HFFc6 (cell line): Measurements from ENCODE around the gene STUM. TPM values are rescaled to one million over a fixed set of nuclear protein-coding genes. Genes with fewer than 3 reads are reported as not detected.

Experiments used
- DNase-seq: peaks from one replicate; pipeline ENCODE4 v3.0.0-alpha.2; 2018
- H3K27ac Mint-ChIP-seq: 2 replicates; pipeline ENCODE4 v1.8.0; 2020; ENCODE audit warnings: mild to moderate bottlenecking, mixed read lengths
- H3K27me3 Mint-ChIP-seq: 2 replicates; pipeline ENCODE4 v1.8.0; 2021; ENCODE audit warnings: mild to moderate bottlenecking, moderate library complexity, mixed read lengths; ENCODE audit not compliant: insufficient read depth
- H3K36me3 Mint-ChIP-seq: 2 replicates; pipeline ENCODE4 v1.8.0; 2021; ENCODE audit warnings: low read depth, mixed read lengths
- H3K4me1 Mint-ChIP-seq: 2 replicates; pipeline ENCODE4 v1.8.0; 2020; ENCODE audit warnings: low read depth, mixed read lengths
- H3K4me3 Mint-ChIP-seq: 2 replicates; pipeline ENCODE4 v1.8.0; 2020; ENCODE audit warnings: mild to moderate bottlenecking, moderate library complexity, mixed read lengths
- H3K9me3 Mint-ChIP-seq: 2 replicates; pipeline ENCODE4 v1.8.0; 2020; ENCODE audit warnings: mild to moderate bottlenecking, mixed read lengths
- total RNA-seq, 6 experiments: library from RNA; stranded (reverse); fragmentation: NEBNext Ultra II Directional; extraction: Animal tissue kit (Norgen Biotek cat#: 25700); gene quantifications; 2 replicates in 1 of 6; 3 replicates in 5 of 6; pipeline ENCODE4 v1.2.3, GENCODE V29; 2021
- TF ChIP-seq, protein P1 (sequence below): fragments of 200-600 bp; sonication (generic); IDR thresholded peaks from 2 replicates; pipeline ENCODE4 v1.5.0; 2021; ENCODE audit warnings: antibody characterized with exemption, mild to moderate bottlenecking

The STUM gene
- total RNA-seq, 6 experiments from 2014 or later = not detected

DNA sequence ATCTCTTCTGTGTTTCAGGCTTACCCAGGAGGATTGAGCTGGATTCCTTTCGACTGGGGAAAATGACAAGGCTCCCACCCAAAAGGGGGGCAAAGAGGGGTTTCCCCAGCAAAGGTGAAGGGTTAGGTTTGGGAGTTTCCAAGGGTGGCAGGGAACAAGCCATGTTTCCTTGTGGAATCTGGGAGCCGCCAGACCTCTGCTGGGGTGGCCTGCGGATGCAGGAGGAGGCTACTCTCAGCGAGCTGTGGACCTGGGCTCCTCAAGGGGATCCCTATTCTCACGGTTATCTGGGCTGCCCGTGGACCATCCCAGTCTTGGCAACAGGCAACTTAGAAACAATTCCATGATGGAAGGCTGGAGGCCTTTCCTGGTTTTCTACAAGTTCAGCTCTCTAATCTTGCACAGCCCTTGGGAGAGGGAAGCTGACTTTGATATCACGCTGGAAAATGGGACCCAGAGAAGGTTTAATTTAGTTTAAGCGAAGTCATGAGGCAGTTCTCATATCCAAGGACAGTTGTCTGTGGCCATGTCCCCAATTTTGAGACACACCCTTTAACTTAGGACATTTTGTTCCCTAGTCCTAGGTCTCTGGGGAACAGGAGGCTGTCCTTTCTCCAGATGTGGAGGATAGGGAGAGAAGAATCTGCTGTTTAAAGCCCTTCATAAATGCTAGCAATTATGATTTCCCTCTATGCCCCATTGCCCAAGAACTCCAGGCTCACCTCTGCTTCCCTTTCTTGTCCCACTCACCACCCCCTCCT is 24.7 kb upstream of the STUM start:
- peaks cover 3% of the 10 kb centered on the region; the same call in 1 of the 2 replicates for H3K9me3 Mint-ChIP-seq
- H3K4me1 Mint-ChIP-seq = no peaks in the 10 kb centered on the region
- no peak overlapping the region for H3K27ac Mint-ChIP-seq
- peaks cover 7% of the 10 kb centered on the region; the same call in 1 of the 2 replicates for H3K27me3 Mint-ChIP-seq
- no peak overlapping the region for H3K4me3 Mint-ChIP-seq
- no peaks in the 10 kb centered on the region for H3K36me3 Mint-ChIP-seq
- TF ChIP-seq, protein P1, sequence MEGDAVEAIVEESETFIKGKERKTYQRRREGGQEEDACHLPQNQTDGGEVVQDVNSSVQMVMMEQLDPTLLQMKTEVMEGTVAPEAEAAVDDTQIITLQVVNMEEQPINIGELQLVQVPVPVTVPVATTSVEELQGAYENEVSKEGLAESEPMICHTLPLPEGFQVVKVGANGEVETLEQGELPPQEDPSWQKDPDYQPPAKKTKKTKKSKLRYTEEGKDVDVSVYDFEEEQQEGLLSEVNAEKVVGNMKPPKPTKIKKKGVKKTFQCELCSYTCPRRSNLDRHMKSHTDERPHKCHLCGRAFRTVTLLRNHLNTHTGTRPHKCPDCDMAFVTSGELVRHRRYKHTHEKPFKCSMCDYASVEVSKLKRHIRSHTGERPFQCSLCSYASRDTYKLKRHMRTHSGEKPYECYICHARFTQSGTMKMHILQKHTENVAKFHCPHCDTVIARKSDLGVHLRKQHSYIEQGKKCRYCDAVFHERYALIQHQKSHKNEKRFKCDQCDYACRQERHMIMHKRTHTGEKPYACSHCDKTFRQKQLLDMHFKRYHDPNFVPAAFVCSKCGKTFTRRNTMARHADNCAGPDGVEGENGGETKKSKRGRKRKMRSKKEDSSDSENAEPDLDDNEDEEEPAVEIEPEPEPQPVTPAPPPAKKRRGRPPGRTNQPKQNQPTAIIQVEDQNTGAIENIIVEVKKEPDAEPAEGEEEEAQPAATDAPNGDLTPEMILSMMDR = no peak
- DNase-seq = no peak

DNA sequence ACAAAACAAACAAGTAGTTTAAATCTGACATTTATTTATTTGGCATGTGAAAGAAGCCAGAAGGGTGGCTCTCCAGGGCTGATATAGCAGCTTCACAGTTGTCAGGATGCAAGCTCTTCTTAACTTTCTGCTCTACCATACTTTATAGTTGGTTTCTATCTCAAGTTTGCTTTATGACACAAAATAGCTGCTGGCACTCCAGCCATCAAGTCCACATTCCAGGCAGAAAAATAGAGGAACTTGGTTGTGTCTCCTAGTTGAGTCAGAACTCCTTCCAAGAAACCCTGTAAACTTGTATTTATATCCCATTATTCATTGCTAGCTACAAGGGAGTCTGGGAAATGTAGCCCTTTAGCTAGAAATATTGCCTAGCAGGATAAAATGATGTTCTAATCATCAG is 24.0 kb upstream of the STUM start:
- H3K4me1 Mint-ChIP-seq = no peaks in the 10 kb centered on the region
- DNase-seq = no peak
- peaks cover 6% of the 10 kb centered on the region; the same call in 1 of the 2 replicates for H3K27me3 Mint-ChIP-seq
- H3K27ac Mint-ChIP-seq = no peak overlapping the region
- peaks cover 3% of the 10 kb centered on the region; the same call in 1 of the 2 replicates for H3K9me3 Mint-ChIP-seq
- H3K4me3 Mint-ChIP-seq = no peak overlapping the region
- TF ChIP-seq, protein P1 = no peak
- H3K36me3 Mint-ChIP-seq = no peaks in the 10 kb centered on the region

DNA sequence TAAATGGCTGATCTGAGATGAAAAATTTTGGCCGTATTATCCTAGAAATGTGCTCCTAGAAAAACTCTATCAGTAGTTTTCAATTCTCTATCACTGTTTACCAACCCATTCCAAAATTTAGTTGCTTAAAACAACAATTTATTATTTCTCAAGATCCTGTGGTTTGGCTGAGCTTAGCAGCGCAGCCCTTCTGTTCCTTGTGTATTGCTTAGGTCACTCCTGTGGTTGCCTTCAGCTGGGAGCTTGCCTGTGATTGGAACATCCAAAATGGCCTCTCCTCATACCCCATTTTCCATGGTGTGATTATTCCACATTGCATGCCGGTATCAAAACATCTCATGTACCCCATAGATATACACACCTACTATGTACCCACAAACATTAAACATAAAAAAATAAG is 22.8 kb upstream of the STUM start:
- Mint-ChIP-seq H3K9me3 (peaks cover 3% of the 10 kb centered on the region; the same call in 1 of the 2 replicates), H3K4me1 (no peaks in the 10 kb centered on the region), H3K27ac (no peak overlapping the region), H3K27me3 (peaks cover 9% of the 10 kb centered on the region), H3K36me3 (no peaks in the 10 kb centered on the region), H3K4me3 (no peak overlapping the region)
- TF ChIP-seq, protein P1 = no peak
- no peak for DNase-seq

DNA sequence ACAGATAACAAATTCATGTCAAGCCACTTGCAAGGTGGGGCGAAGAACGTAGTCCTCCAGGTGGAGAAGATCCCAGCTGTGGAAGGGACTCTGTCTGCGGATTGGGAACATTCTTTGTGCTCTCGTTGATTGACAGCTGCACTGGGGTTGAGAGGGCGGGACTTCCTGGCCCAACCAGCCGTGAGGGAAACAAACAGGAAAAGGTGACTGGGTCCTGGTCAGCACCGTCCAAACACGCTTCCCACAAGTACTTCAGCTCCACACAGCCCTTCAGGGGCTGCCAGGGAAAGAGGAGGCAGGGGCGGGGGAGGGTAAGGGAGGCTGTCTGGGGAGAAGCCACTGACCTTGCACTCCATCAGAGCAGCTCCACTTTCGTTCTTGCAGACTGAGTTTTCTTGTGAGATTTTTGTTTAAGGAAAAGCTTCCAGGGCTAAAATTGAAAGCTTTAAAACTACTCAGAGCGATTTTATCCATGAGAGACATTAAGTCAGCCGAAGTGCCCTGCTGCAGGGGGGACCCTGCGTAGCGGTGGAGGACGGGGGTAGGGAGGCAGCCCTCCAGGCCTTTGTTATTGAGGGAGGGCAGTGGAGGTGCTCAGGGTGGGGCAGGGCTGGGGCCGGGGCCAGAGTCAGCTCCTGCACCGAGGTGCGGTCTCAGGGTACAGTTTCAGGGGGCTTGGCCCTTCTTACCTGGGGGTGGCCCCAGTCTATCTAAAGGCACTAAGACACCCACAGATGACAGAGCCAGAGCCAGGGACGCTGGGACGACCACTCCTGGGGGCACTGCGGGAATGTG is 21.6 kb upstream of the STUM start:
- Mint-ChIP-seq H3K4me1 (no peaks in the 10 kb centered on the region), H3K27ac (no peak overlapping the region), H3K27me3 (peaks cover 16% of the 10 kb centered on the region), H3K9me3 (peaks cover 3% of the 10 kb centered on the region; the same call in 1 of the 2 replicates), H3K36me3 (no peaks in the 10 kb centered on the region), H3K4me3 (peak overlapping the region; percentile 58; the same call in 1 of the 2 replicates)
- DNase-seq = no peak
- TF ChIP-seq, protein P1 = no peak

DNA sequence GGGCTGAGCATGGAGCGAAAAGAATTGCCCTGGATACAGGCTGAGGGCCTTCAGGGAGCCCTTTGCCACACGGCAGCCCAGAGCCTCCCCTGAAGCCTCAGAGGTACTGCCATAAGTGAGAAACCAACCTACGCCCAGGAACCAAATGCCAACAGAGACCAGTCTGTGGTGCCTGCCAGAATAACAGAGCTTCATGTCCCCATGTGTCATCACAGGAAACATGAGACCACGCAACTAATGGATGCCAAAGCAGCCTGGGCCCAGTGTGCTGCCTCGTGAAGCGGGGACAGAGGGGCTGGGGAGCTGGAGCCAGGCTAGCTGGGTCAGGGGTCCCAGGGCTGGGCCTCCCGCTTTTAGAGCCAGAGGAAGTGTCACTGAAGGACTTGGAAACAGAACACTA is 18.7 kb upstream of the STUM start:
- Mint-ChIP-seq H3K9me3 (no peaks in the 10 kb centered on the region), H3K27ac (no peak overlapping the region), H3K27me3 (peaks cover 23% of the 10 kb centered on the region)

More for the DNA sequence above, 18.7 kb upstream of the STUM start:
- H3K4me1 Mint-ChIP-seq = no peaks in the 10 kb centered on the region
- TF ChIP-seq, protein P1 = no peak
- H3K36me3 Mint-ChIP-seq = no peaks in the 10 kb centered on the region
- DNase-seq = no peak
- no peak overlapping the region for H3K4me3 Mint-ChIP-seq
